ENCODE measurements around the gene MORC2. TPM values are rescaled to one million over a fixed set of nuclear protein-coding genes. Genes with fewer than 3 reads are reported as not detected.
A peak's percentile ranks its signal among the peaks of the same experiment; 100 is the strongest.

The MORC2 gene
- 7.9 to 14.1 TPM (median 12.5 TPM) in 3 replicates for polyA plus RNA-seq
- polyA plus RNA-seq (2011; ENCODE audit: low read depth): 36.1 TPM
- 11.3 and 12.8 TPM in 2 replicates for polyA plus RNA-seq (2011; cell fraction: cytosol; rRNA removed)
- 40.4 and 51.6 TPM in 2 replicates for polyA plus RNA-seq (2011; cell fraction: nucleus; rRNA removed)
- polyA plus RNA-seq (2012; ENCODE audit: low replicate concordance): 17.1 and 21.7 TPM in 2 replicates
- polyA minus RNA-seq: 17.8 to 46.7 TPM (median 27.0 TPM) in 3 replicates
- 13.2 TPM for polyA minus RNA-seq (2011; cell fraction: cytosol; rRNA and poly(A)+ RNA removed)
- polyA minus RNA-seq (2011; cell fraction: nucleus; rRNA and poly(A)+ RNA removed): 21.7 and 53.1 TPM in 2 replicates

DNA sequence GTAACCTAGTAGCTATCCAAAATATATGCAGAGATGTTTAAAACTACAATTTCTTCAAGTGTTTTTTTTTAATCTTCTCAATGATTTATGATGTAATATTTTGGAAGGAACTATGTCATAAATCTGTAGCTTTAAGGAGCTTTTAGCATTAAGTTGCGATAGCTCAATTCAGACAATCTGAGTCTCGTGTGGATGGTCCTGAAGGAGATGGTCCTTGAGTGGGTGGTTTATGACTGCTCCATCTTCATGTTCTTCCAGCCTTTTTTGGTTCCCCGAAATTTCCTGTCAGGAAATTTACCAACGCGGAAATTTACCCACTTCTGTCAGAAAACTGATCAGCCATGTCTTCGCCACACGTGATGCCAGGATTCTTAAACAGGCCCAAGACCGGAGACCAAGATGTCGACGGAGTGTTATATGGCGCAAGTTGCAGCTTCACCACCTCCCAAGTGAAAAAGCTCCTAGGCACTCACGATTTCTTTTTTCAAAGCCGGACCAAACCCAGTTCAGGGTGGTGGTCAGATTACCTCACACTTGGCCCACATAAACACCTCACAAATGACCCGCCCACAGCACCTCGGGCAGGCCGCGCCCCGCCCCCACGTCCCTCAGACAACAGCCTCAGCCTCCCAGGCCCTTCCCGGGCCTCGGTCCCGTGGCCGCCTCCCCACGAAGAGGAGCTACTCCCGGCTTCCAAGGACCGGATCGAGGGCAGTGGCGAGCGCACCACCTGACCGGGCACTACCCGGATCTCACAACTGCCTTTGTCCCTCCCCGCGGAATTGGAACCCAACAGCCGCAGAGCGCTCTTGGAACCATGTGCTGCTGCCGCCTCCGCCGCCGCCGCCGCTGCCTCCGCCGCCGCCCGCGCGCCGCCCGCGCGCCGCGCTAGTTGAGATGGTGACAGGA is at the start of gene MORC2:
TSS of gene MORC2 (minus strand) at position 760 of the 909 bp plus-strand sequence. CDS start 885 bp downstream, outside the sequence.
- Histone ChIP-seq H3K9me1 (ENCODE audit: control insufficient read depth, extremely low read depth, insufficient read depth, low read length) (no peaks in the 10 kb centered on the region), H2AFZ (ENCODE audit: control insufficient read depth, low read length) (peak within 1 kb of the TSS; percentile 81), H3K27me3 (ENCODE audit: control insufficient read depth, extremely low read depth, insufficient read depth, low read length) (no peaks in the 10 kb centered on the region), H3K27ac (ENCODE audit: control insufficient read depth, insufficient read depth, low read length) (peak within 1 kb of the TSS; percentile 72), H3K4me3 (ENCODE audit: control insufficient read depth in 2 of 3, extremely low read depth in 1 of 3, insufficient read depth in 2 of 3, low read depth in 1 of 3, low read length in 3 of 3) (peak within 1 kb of the TSS; percentile 67 to 89 (median 85)), H4K20me1 (ENCODE audit: control insufficient read depth, extremely low read depth, insufficient read depth, low read length) (no peaks in the 10 kb centered on the region), H3K9ac (ENCODE audit: control insufficient read depth, extremely low read depth, insufficient read depth, low read length) (peak within 1 kb of the TSS; percentile 82), H3K9me3 (ENCODE audit: control insufficient read depth, low read depth, low read length) (peaks cover 8% of the 10 kb centered on the region), H3K4me2 (ENCODE audit: control insufficient read depth, extremely low read depth, insufficient read depth, low read depth, low read length) (peak within 1 kb of the TSS; percentile 72), H3K4me1 (ENCODE audit: control insufficient read depth, extremely low read depth, insufficient read depth, low read length) (peaks cover 14% of the 10 kb centered on the region), H3K36me3 (ENCODE audit: control insufficient read depth in 2 of 2, extremely low read depth in 1 of 2, insufficient read depth in 2 of 2, low read length in 2 of 2) (peaks cover 9 to 26% of the 10 kb centered on the region in 2 experiments), H3K79me2 (ENCODE audit: control insufficient read depth, insufficient read depth, low read length) (peaks cover 40% of the 10 kb centered on the region)
- dilution Hi-C loops (cut with MboI; ENCODE audit: extremely low pct_ligation_motif_present, low sequenced_read_pairs): loop anchor here (25.0 kb wide), 1 partner anchor 94 kb away; no protein-coding TSS in a partner anchor
- DNase-seq (ENCODE audit: low read depth, low spot score): no peak
- no peak for FAIRE-seq
- TF ChIP-seq, protein P1, sequence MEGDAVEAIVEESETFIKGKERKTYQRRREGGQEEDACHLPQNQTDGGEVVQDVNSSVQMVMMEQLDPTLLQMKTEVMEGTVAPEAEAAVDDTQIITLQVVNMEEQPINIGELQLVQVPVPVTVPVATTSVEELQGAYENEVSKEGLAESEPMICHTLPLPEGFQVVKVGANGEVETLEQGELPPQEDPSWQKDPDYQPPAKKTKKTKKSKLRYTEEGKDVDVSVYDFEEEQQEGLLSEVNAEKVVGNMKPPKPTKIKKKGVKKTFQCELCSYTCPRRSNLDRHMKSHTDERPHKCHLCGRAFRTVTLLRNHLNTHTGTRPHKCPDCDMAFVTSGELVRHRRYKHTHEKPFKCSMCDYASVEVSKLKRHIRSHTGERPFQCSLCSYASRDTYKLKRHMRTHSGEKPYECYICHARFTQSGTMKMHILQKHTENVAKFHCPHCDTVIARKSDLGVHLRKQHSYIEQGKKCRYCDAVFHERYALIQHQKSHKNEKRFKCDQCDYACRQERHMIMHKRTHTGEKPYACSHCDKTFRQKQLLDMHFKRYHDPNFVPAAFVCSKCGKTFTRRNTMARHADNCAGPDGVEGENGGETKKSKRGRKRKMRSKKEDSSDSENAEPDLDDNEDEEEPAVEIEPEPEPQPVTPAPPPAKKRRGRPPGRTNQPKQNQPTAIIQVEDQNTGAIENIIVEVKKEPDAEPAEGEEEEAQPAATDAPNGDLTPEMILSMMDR (optimal IDR thresholded peaks at IDR 0.05 in 1 of 3, IDR thresholded peaks at IDR 0.05 in 1 of 3, conservative IDR thresholded peaks at IDR 0.05 in 1 of 3; ENCODE audit: extremely low read depth in 1 of 3, insufficient read depth in 2 of 3, low read length in 3 of 3): no peak
- TF ChIP-seq EZH2 (IDR thresholded peaks at IDR 0.05; ENCODE audit: low read length): no peak

DNA sequence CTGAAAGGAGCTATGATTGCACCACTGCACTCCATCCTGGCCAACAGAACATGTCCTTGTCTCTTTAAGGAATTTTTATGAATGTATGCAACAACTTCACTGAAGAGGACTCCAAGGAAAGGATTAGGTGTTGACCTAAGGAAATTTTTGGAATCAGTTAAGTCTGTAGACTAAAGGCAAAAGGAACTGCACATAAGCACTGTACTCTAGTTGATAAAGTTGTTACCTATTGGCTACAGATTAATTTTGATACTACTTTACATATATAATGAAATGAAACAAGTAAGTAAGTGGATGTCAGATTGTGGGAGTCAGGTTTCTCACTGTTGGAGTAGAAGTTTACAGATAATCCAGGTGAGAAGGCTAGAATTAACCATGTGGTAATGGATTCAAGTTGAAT is 37.0 kb upstream of the MORC2 start:
- Histone ChIP-seq H3K4me1 (ENCODE audit: control insufficient read depth, extremely low read depth, insufficient read depth, low read length) (no peaks in the 10 kb centered on the region), H4K20me1 (ENCODE audit: control insufficient read depth, extremely low read depth, insufficient read depth, low read length) (no peaks in the 10 kb centered on the region), H3K9ac (ENCODE audit: control insufficient read depth, extremely low read depth, insufficient read depth, low read length) (no peak overlapping the region), H2AFZ (ENCODE audit: control insufficient read depth, low read length) (no peak overlapping the region), H3K9me3 (ENCODE audit: control insufficient read depth, low read depth, low read length) (no peaks in the 10 kb centered on the region), H3K27me3 (ENCODE audit: control insufficient read depth, extremely low read depth, insufficient read depth, low read length) (no peaks in the 10 kb centered on the region), H3K4me3 (ENCODE audit: control insufficient read depth in 2 of 3, extremely low read depth in 1 of 3, insufficient read depth in 2 of 3, low read depth in 1 of 3, low read length in 3 of 3) (no peak overlapping the region), H3K9me1 (ENCODE audit: control insufficient read depth, extremely low read depth, insufficient read depth, low read length) (no peaks in the 10 kb centered on the region), H3K27ac (ENCODE audit: control insufficient read depth, insufficient read depth, low read length) (no peak overlapping the region), H3K79me2 (ENCODE audit: control insufficient read depth, insufficient read depth, low read length) (no peaks in the 10 kb centered on the region), H3K4me2 (ENCODE audit: control insufficient read depth, extremely low read depth, insufficient read depth, low read depth, low read length) (no peak overlapping the region), H3K36me3 (ENCODE audit: control insufficient read depth in 2 of 2, extremely low read depth in 1 of 2, insufficient read depth in 2 of 2, low read length in 2 of 2) (no peaks in the 10 kb centered on the region)
- FAIRE-seq (no peak), DNase-seq (ENCODE audit: low read depth, low spot score) (no peak)
- dilution Hi-C loops (cut with MboI; ENCODE audit: extremely low pct_ligation_motif_present, low sequenced_read_pairs): no loop called here
- no peak for TF ChIP-seq EZH2 (IDR thresholded peaks at IDR 0.05; ENCODE audit: low read length)
- TF ChIP-seq, protein P1 (optimal IDR thresholded peaks at IDR 0.05 in 1 of 3, IDR thresholded peaks at IDR 0.05 in 1 of 3, conservative IDR thresholded peaks at IDR 0.05 in 1 of 3; ENCODE audit: extremely low read depth in 1 of 3, insufficient read depth in 2 of 3, low read length in 3 of 3): no peak
